GM13976 (cell line): ENCODE data around the gene PCLO.

Experiments
- DNase-seq: peaks from one replicate; pipeline ENCODE4 v3.0.0; 2012; ENCODE audit warnings: low spot score
- CTCF ChIP-seq: IDR thresholded peaks from 2 replicates; pipeline ENCODE4 v1.5.1; 2012; ENCODE audit warnings: borderline replicate concordance, mild to moderate bottlenecking; ENCODE audit not compliant: insufficient read depth; ENCODE audit errors: extremely low read depth, missing control alignments, control extremely low read depth
- in situ Hi-C: fragments of 300-500 bp; cut with MboI; formaldehyde crosslinking; loops from one replicate; pipeline ENCODE4 v1.12.0; 2022; ENCODE audit warnings: low sequenced_read_pairs, mixed read lengths, inconsistent platforms; ENCODE audit not compliant: unreplicated experiment

Gene PCLO

GRCh38 chr7:83118347-83119025, 44.2 kb downstream of the PCLO start:
- DNase-seq: no peak
- TF ChIP-seq CTCF: no peak
- in situ Hi-C loops: no loop called here

- no peak for TF ChIP-seq CTCF
- no peak for DNase-seq
- in situ Hi-C loops: no loop called here
These were observed 45.2 kb downstream of the PCLO start for GRCh38 chr7:83117466-83117865.

DNA sequence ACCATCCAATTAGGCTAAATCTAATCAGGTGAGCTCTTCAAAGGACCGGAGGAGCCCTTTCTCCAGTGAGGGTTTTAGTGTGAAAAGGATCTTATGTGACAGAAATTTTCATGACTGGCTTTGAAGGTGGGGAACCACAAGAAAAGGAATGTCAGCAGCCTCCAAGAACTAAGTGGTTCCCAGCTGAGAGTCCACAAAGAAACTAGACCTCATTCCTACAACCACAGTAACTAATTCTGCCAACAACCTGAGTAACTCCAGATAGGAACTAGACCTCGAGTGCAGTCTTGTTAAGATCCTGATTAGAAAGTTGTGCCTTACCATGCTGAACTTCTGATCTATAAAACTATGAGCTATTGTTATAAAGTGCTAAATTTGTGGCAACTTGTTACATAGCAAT, 51.3 kb downstream of the PCLO start:
- no peak for TF ChIP-seq CTCF
- in situ Hi-C loops: no loop called here
- no peak for DNase-seq

DNA sequence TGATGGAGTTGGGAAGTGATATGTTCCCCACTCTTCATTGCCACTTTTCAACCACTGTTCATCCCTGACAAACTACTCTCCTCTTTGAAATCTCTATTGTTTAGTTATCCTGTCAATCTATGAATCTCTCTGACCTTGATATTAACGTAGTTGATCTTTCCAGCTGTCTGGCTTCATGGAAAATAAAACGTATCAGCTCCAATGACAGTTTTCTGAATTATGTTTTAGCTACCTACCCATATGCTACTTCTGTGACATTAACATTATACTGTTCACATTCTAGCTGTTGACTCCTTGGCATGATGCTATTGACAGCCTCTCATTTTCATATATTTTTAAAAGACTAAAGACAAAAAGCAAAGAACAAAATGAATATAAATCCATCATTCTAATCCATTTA, 53.3 kb downstream of the PCLO start:
- TF ChIP-seq CTCF: no peak
- in situ Hi-C loops: no loop called here
- DNase-seq: no peak

DNA sequence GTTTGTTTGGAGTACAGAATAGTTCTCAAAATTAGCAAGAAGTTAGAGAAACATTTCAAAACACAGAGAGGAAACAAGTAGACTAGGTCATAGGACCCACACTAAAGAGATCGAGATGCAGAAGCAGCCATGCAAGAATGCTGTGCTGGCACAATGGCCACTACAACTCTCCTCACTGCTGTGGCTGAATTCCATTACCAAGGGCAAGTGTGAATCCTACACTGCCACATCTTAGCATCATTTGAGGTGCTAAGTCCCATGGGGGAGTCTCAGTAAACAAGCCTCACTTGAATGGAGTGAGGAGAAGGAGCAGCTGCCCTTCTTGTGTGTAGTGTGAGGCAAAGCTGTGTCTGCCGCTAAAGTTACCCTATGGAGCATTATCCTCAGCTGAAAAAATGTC, 56.7 kb downstream of the PCLO start:
- in situ Hi-C loops: no loop called here
- no peak for DNase-seq
- no peak for TF ChIP-seq CTCF

DNA sequence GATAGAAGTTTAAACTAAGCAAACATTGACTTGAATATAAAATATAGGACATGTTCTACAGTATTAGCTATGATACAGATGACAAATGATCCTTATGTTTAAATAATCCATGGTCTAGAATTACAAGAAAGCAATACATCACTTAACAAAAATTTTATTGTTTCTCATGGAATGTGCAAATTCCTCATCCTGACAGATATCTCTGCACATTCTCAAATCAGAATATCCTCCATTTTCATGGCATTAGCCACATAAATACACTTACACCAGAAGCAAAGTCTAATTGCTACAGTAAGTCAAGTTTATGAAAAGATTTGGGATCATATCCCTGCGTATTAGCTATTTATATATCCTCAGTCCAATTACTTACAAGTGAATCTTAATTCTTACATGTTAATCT, 57.6 kb downstream of the PCLO start:
- in situ Hi-C loops: no loop called here
- TF ChIP-seq CTCF: no peak
- no peak for DNase-seq
